ENCODE data around the gene TCF19.
"Not testable (repeated sequence)": the region's sequence is repeated elsewhere in the genome, so short reads cannot be mapped to it uniquely, and the experiment has no call there.

The TCF19 gene

GRCh38 chr6:31161216-31162126, 3.1 kb downstream of the TCF19 start:
- DNase-seq (ENCODE audit: low read depth in 2 of 2) = no peak

- DNase-seq (ENCODE audit: low read depth in 2 of 2) = no peak
These were observed 4.2 kb downstream of the TCF19 start for GRCh38 chr6:31162463-31163165.

- no peak for DNase-seq (ENCODE audit: low read depth in 2 of 2)
These were observed 5.5 kb downstream of the TCF19 start for GRCh38 chr6:31163922-31164321.

DNA sequence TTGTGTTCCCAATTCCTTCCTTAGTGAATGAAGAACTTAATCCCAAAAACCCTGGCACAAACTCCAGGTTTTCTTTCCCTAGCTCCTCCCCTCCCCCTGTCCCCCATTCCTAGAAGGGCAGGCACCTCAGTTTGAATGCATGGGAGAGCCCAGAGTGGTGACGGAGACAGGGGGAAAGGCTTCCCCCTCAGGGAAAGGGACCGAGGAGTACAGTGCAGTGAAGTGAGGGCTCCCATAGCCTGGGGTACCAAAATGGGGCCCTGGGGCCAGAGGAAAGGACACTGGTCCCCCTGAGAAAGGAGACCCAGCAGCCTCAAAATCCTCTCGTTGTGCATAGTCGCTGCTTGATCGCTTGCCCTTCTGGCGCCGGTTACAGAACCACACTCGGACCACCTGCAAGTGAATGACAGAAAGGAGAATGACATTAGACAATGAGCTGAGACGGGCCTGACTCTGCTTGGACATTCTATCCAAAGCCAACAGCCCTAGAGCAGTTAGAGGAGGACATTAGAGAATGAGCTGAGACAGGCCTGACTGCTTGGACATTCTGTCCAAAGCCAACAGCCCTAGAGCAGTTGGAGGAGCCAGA, 6.2 kb downstream of the TCF19 start:
- not testable (repeated sequence) for DNase-seq (ENCODE audit: low read depth in 2 of 2)

GRCh38 chr6:31165064-31165832, 6.9 kb downstream of the TCF19 start:
- DNase-seq (ENCODE audit: low read depth in 2 of 2) = not testable (repeated sequence)

- DNase-seq (ENCODE audit: low read depth in 2 of 2) = no peak
These were observed 7.6 kb downstream of the TCF19 start for GRCh38 chr6:31165986-31166385.

DNA sequence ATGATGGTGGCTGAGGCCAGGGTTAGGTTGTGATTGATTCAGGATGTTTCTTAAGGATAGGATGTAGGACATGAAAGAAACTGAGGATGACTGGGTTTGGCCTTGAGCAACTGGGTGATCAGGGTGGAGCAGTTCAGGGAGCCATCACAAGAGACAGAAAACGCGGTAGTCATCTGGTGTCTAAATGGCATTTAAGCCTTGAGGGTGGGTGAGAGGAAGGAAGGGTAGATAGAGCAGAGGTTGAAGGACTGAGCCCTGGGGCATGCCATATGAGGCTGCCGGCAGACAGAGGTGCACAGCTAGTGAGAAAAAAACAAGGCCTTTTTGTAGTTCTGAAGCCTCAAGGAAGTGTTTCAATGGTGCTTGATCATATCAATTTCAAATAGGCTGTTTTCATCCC, 10.2 kb downstream of the TCF19 start:
- DNase-seq (ENCODE audit: low read depth in 2 of 2) = no peak

DNA sequence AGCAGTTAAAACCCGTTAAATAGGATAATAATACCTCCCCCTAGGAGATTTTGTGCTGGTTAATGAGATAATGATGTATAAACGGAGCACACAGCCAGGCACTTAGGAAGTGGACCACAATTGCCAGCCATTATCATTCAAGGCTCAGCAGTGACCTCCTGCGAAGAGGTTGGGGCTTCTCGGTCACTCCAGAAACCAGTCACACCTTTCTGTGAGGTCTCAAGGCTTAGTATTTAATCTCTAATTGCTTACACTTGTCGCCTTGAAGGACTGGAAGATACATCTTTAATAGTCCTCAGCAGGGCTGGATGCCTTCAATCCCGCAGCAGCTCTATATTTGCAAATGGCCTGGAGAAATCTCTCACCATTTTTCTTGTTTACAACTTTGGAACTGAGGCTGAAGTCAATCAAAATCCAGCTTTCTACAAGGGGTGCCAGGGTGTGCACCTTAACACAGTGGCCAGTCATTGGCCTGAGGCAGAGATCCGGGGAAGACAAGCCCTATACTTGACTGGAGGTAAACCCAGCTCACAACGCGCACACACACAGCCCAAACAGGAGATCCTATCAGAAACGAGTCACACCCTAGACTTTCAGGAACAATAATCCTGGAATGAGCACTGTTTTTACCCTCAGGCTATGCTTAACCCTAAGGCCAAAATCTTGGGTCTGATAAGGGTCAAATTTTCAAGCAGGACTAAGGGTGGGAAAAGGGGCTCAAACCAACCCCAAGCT, 10.9 kb downstream of the TCF19 start:
- no peak for DNase-seq (ENCODE audit: low read depth in 2 of 2)

- DNase-seq (ENCODE audit: low read depth in 2 of 2) = not testable (repeated sequence)
These were observed 11.6 kb downstream of the TCF19 start for GRCh38 chr6:31169858-31170599.

GRCh38 chr6:31170600-31170881, 12.2 kb downstream of the TCF19 start, which contains the start of gene POU5F1:
Gene POU5F1, minus strand, starts transcription at chr6:31170682. Its CDS starts 62 bp downstream, at chr6:31170620.
- no peak for DNase-seq (ENCODE audit: low read depth in 2 of 2)

DNA sequence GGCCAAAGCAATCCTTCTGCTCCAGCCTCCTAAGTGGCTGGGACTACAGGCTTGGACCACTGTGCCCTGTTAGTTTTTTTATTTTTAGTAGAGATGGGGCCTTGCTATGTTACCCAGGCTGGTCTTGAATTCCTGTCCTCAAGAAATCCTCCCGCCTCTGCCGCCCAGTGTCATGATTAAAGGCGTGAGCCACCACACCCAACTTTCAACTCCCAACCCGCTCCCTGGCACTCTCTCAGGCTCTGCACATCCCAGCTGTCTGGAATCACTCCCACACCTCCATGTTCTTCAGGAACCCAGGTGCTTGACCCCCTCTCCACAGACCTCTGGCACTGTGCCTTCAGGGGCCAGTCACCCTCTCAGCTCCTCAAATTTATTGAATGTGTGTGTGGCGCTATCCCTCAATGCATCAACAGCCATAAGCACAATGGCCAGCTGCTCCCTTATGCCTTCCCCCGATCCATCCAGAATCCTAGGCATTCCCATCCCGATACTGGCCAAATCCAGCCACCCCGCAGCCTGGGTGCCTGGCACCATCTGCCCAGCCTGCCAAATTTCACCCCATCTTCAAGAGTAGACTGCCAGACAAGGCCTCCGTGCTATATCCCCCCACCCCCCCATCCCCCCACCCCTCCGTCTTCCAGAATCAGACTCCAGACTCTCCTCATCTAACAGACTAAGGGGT, 12.7 kb downstream of the TCF19 start:
- no peak for DNase-seq (ENCODE audit: low read depth in 2 of 2)

- DNase-seq (ENCODE audit: low read depth in 2 of 2) = no peak
These were observed 13.8 kb downstream of the TCF19 start for GRCh38 chr6:31171931-31172905.

DNA sequence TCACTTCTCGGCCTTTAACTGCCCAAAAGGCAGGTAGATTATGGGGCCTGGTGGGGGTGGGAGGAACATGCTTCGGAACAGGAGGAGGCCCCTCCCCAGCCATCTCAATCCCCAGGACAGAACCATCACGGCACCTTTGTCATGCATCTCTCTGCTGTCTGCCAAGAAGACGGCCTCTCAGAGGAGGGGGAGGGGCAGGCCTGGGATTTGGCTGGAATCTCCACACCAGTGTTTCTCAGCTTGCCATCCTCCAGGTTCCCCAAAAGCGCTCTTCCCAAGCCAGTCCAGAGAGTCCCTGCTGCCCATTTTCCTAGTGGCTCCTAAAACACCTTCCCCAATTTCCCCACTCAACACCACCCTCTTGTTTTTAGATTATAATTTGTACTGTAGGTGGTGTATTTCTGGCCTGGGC, 14.6 kb downstream of the TCF19 start:
- no peak for DNase-seq (ENCODE audit: low read depth in 2 of 2)

DNA sequence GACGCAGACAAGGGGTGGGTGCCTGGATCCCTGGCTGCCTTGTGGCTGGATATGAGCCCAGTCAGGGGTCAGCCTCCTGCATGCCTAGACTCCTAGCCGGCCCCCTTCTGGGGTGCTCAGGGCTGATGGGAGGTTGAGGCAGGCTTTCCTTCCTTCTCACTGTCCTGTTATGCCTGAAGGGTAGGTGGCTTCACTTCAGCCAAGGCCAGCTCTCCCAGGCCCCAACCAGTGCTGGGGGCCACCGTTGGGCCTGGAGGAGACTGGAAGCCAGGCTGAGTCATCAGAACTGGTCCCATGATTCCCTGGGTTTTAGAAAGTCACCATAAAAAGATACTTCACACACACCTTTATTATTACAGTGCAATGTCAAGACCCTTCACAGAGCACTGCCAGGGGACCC, 15.0 kb downstream of the TCF19 start:
- DNase-seq (ENCODE audit: low read depth in 2 of 2) = no peak

- no peak for DNase-seq (ENCODE audit: low read depth in 2 of 2)
These were observed 16.0 kb downstream of the TCF19 start for GRCh38 chr6:31174378-31174777.

GRCh38 chr6:31175971-31176370, 17.6 kb downstream of the TCF19 start:
- DNase-seq (ENCODE audit: low read depth in 2 of 2) = no peak

DNA sequence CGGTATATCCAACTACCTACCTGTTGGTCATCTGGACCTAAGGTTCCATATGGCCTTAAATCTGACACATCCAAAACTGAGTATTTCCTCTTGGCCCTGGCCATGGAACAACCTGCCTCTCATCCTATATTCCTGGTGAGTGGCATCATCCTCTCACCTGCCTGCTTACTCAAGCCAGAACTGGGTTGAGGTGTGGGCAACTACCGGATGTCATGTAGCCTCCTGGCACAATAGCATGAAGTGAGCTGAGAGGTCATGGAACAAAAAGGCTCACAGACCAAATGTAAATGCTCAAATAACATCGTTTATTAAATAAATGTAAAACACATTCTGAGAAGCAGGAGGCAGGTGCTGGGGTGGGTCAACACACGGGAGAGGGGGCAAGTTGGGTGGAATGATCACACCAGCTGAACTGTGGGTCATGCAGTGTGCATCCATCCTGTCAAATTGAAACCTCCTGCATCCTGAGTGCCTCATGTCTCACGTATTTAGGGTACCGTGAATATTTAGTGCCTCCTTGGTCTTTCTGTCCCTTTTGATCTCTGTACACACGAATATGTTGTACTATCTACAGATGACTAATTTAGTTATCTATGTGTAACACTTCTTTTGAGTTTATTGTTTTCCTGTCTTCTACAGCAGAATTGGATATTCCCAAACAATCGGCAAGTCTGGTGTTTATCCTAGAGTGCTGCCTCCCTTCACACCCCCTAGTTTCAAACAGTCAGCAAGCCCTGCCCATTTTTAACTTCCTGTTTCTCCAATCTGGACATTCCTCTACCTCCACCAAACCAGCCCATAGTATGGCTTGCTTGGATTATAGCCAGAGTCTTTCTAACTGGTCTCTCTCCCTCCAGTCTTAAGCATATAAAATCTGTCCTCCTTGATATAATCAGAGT, 20.0 kb downstream of the TCF19 start:
- DNase-seq (ENCODE audit: low read depth in 2 of 2) = no peak

DNA sequence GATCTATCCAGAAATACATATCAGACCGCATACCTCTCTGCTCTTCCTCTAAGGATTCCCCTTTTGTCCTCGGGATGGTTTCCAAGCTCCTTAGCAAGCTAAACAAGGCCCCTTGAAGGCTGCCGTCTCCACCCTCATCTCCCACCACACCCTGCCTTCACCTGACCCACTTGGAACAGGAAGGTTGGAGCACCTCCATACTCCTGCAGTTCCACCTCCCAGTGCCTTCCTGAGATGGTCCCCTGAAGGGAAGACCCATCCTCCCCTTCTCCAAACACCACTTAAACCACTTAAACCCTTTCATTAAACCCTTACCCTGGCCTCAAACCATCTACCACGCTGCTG, 20.6 kb downstream of the TCF19 start:
- DNase-seq (ENCODE audit: low read depth in 2 of 2) = no peak
